OCI-LY3 (cell line): ENCODE data around the gene AGMAT.

Experiments used
- H2AFZ ChIP-seq: fragments of 200-600, 300-600 bp; shearing (Covaris generic); 2 replicates; pipeline ENCODE4 v1.6.0; 2014; ENCODE audit warnings: antibody characterized with exemption, low read depth, low read length
- H3K27ac ChIP-seq: fragments of 200-600, 300-600 bp; sonication (generic); 2 replicates; pipeline ENCODE4 v1.5.1; 2014; ENCODE audit warnings: mild to moderate bottlenecking, low read length, moderate library complexity, mixed read lengths
- H3K27me3 ChIP-seq: fragments of 200-600, 300-600 bp; sonication (generic); 2 replicates; pipeline ENCODE4 v1.6.1; 2014; ENCODE audit warnings: low read depth, low read length, mixed read lengths
- H3K36me3 ChIP-seq: fragments of 200-600, 300-600 bp; sonication (generic); replicated peaks from 2 replicates; pipeline ENCODE3; 2014; ENCODE audit warnings: low read depth, low read length, mixed read lengths
- H3K4me1 ChIP-seq: fragments of 300-600, 200-600 bp; sonication (generic); 2 replicates; pipeline ENCODE4 v1.6.1; 2014; ENCODE audit warnings: low read length, mixed read lengths
- H3K4me2 ChIP-seq: fragments of 200-600, 300-600 bp; sonication (generic); 2 replicates; pipeline ENCODE4 v1.6.1; 2014; ENCODE audit warnings: low read length, mixed read lengths
- H3K4me3 ChIP-seq: fragments of 300-600, 200-600 bp; sonication (generic); 2 replicates; pipeline ENCODE4 v1.5.1; 2014; ENCODE audit warnings: antibody characterized with exemption, mild to moderate bottlenecking, low read length, moderate library complexity
- H3K79me2 ChIP-seq: fragments of 300-600, 200-600 bp; shearing (Covaris generic); 2 replicates; pipeline ENCODE4 v1.6.1; 2014; ENCODE audit warnings: mild to moderate bottlenecking, low read length, mixed read lengths
- H3K9ac ChIP-seq: fragments of 300-600, 200-600 bp; shearing (Covaris generic); 2 replicates; pipeline ENCODE4 v1.6.0; 2014; ENCODE audit warnings: mild to moderate bottlenecking, low read length, moderate library complexity
- H3K9me3 ChIP-seq: fragments of 200-600, 300-600 bp; shearing (Covaris generic); 2 replicates; pipeline ENCODE4 v1.6.1; 2014; ENCODE audit warnings: low read length, mixed read lengths; ENCODE audit not compliant: insufficient read depth
- H4K20me1 ChIP-seq: fragments of 200-600, 300-600 bp; sonication (generic); 2 replicates; pipeline ENCODE4 v1.6.1; 2016; ENCODE audit warnings: low read length, mixed read lengths; ENCODE audit not compliant: insufficient read depth
- EZH2phosphoT487 ChIP-seq: fragments of 200-600 bp; shearing (Covaris generic); IDR thresholded peaks from 2 replicates; pipeline ENCODE4 v1.6.1; 2018; ENCODE audit warnings: antibody characterized with exemption, mixed run types, low read depth
- TF ChIP-seq, protein P1 (sequence below): fragments of 200-600, 300-600 bp; sonication (generic); IDR thresholded peaks from 2 replicates; pipeline ENCODE4 v1.5.1; 2014; ENCODE audit warnings: antibody characterized with exemption, low read length, low read depth

The AGMAT gene

DNA sequence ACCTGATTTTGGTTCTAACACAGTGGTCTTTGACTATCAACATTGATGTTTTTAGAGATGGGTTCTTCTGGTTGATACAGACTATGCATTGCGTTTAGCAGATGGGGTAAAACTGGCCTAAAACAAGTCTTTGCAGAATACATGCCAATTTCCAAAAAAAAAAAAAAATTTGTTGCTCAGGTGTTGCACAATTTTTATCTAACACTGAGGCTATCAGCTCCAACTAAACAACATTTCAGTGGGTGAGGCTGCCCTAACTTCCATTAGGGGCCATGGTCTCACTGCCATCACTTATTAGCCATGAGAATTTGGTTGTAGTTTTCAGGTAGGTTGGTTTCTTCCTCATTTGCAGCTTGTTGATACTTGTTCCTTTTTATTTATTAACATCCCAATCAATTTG, 14.0 kb downstream of the AGMAT start:
- H3K9me3 ChIP-seq = no peaks in the 10 kb centered on the region
- H3K79me2 ChIP-seq = no peaks in the 10 kb centered on the region
- no peak overlapping the region for H2AFZ ChIP-seq
- peak overlapping the region; percentile 57; the same call in 1 of the 2 replicates for H3K4me2 ChIP-seq
- H3K27ac ChIP-seq = peak overlapping the region; percentile 60; the same call in 1 of the 2 replicates
- peaks cover 16% of the 10 kb centered on the region for H3K4me1 ChIP-seq
- no peaks in the 10 kb centered on the region for H4K20me1 ChIP-seq
- peaks cover 13% of the 10 kb centered on the region for H3K36me3 ChIP-seq
- no peaks in the 10 kb centered on the region for H3K27me3 ChIP-seq
- no peak for TF ChIP-seq EZH2phosphoT487
- TF ChIP-seq, protein P1, sequence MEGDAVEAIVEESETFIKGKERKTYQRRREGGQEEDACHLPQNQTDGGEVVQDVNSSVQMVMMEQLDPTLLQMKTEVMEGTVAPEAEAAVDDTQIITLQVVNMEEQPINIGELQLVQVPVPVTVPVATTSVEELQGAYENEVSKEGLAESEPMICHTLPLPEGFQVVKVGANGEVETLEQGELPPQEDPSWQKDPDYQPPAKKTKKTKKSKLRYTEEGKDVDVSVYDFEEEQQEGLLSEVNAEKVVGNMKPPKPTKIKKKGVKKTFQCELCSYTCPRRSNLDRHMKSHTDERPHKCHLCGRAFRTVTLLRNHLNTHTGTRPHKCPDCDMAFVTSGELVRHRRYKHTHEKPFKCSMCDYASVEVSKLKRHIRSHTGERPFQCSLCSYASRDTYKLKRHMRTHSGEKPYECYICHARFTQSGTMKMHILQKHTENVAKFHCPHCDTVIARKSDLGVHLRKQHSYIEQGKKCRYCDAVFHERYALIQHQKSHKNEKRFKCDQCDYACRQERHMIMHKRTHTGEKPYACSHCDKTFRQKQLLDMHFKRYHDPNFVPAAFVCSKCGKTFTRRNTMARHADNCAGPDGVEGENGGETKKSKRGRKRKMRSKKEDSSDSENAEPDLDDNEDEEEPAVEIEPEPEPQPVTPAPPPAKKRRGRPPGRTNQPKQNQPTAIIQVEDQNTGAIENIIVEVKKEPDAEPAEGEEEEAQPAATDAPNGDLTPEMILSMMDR = no peak
- no peak overlapping the region for H3K4me3 ChIP-seq
- no peak overlapping the region for H3K9ac ChIP-seq

- H3K4me2 ChIP-seq = no peak overlapping the region
- H3K9me3 ChIP-seq = no peaks in the 10 kb centered on the region
- H3K4me3 ChIP-seq = no peak overlapping the region
- H3K9ac ChIP-seq = no peak overlapping the region
- no peaks in the 10 kb centered on the region for H4K20me1 ChIP-seq
- H2AFZ ChIP-seq = no peak overlapping the region
- TF ChIP-seq, protein P1 = no peak
- TF ChIP-seq EZH2phosphoT487 = no peak
- H3K79me2 ChIP-seq = no peaks in the 10 kb centered on the region
- no peaks in the 10 kb centered on the region for H3K27me3 ChIP-seq
- peaks cover 27% of the 10 kb centered on the region for H3K4me1 ChIP-seq
- no peak overlapping the region for H3K27ac ChIP-seq
- H3K36me3 ChIP-seq = peaks cover 15% of the 10 kb centered on the region
Measured at GRCh38 chr1:15568387-15569073, 16.3 kb downstream of the AGMAT start.

DNA sequence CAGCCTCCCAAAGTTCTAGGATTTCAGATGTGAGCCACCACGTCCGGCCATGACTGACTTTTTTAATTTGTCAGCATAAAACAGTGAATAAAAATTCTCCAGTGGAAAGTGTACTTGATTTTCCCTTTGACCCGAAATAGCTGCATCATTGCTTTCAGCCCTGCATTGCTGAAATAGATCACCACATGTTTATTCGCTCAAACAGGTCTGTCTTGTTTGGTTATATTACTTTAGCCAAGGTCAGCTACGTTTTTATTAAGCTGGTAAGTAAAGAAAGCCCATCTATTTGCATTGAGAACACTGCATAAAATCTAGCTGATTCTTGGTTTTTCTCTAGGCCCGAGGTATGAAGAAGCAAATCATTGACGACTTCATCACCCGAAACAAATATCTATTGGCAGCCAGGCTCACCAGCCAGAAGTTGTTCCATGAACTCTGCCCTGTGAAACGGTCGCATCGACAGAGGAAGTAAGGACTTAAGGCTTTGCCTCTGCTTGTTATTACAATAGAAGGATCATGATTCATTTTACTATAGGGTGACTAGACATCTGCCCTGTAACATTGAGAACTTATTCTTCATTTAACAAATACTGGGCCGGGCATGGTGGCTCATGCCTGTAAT, 25.6 kb downstream of the AGMAT start:
- TF ChIP-seq, protein P1 = no peak
- TF ChIP-seq EZH2phosphoT487 = no peak
- H3K4me2 ChIP-seq = no peak overlapping the region

DNA sequence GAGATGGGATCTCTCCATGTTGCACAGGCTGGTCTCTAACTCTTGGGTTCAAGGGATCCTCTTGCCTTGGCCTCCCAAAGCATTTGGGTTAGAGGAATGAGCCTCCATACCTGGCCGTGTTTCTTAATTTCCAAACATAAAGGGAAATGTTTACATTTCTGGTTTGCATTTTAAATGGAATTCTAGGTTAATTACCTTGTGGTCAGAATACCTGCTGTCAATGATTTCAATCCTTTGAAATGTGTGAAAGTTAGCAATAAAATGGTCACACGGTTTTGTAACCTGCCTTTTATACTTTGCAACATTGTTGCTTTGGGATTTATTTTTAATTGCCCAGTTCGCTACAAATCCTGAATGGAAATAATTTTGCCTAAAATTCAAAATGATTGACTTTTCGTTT, 26.3 kb downstream of the AGMAT start:
- Histone ChIP-seq H3K79me2 (no peaks in the 10 kb centered on the region), H3K27ac (no peak overlapping the region), H3K4me2 (no peak overlapping the region), H3K36me3 (peaks cover 5% of the 10 kb centered on the region), H3K9me3 (no peaks in the 10 kb centered on the region), H3K4me3 (no peak overlapping the region), H3K27me3 (no peaks in the 10 kb centered on the region), H4K20me1 (no peaks in the 10 kb centered on the region), H3K4me1 (peaks cover under 1% of the 10 kb centered on the region; the same call in 1 of the 2 replicates), H3K9ac (no peak overlapping the region), H2AFZ (no peak overlapping the region)
- no peak for TF ChIP-seq EZH2phosphoT487
- TF ChIP-seq, protein P1 = no peak

More for the DNA sequence above, 25.6 kb downstream of the AGMAT start:
- Histone ChIP-seq H3K36me3 (peaks cover 7% of the 10 kb centered on the region), H3K27me3 (no peaks in the 10 kb centered on the region), H4K20me1 (no peaks in the 10 kb centered on the region), H3K9ac (no peak overlapping the region), H3K4me3 (no peak overlapping the region), H3K4me1 (peaks cover 8% of the 10 kb centered on the region), H3K79me2 (no peaks in the 10 kb centered on the region), H2AFZ (no peak overlapping the region), H3K27ac (no peak overlapping the region), H3K9me3 (no peaks in the 10 kb centered on the region)
